Activated T-helper 1 cell treated with anti-CD3 and anti-CD28 coated beads, Interleukin-12 subunit alpha, Interleukin-12 subunit beta, Interleukin-2, Interleukin-4 antibody, amounts not matched to agents 30 ng/mL and 10 ng/mL and 1 ng/mL, durations not matched to agents 14 hours and 24 hours and 36 hours (primary cell): Measurements from ENCODE around the gene BRSK2. TPM values are rescaled to one million over a fixed set of nuclear protein-coding genes. Genes with fewer than 3 reads are reported as not detected.

Source experiments
- DNase-seq: peaks from one replicate; pipeline ENCODE4 v3.0.0; 2021; ENCODE audit warnings: low spot score
- H3K27ac Mint-ChIP-seq: one replicate; pipeline ENCODE4 v1.8.0; 2021; ENCODE audit warnings: mild to moderate bottlenecking, mixed read lengths
- H3K27me3 Mint-ChIP-seq: one replicate; pipeline ENCODE4 v1.8.0; 2022; ENCODE audit warnings: mild to moderate bottlenecking, moderate library complexity, mixed read lengths; ENCODE audit not compliant: insufficient read depth
- H3K36me3 Mint-ChIP-seq: one replicate; pipeline ENCODE4 v1.8.0; 2021; ENCODE audit warnings: low read depth, mixed read lengths
- H3K4me1 Mint-ChIP-seq: one replicate; pipeline ENCODE4 v1.8.0; 2021; ENCODE audit warnings: low read depth, mixed read lengths
- H3K4me3 Mint-ChIP-seq: one replicate; pipeline ENCODE4 v1.8.0; 2021; ENCODE audit warnings: mild to moderate bottlenecking, moderate library complexity, mixed read lengths
- H3K9me3 Mint-ChIP-seq: one replicate; pipeline ENCODE4 v1.8.0; 2021; ENCODE audit warnings: mixed read lengths
- intact Hi-C: fragments of 100-400 bp; cut with micrococcal nuclease; formaldehyde crosslinking; loops from one replicate; pipeline ENCODE4 v1.15.1; 2024
- total RNA-seq: library from RNA; stranded (reverse); gene quantifications from 2 replicates; pipeline ENCODE4 v1.2.3, GENCODE V29; 2022

The BRSK2 gene
- total RNA-seq, 1 donor from 2014 or later, result 0.36 TPM

DNA sequence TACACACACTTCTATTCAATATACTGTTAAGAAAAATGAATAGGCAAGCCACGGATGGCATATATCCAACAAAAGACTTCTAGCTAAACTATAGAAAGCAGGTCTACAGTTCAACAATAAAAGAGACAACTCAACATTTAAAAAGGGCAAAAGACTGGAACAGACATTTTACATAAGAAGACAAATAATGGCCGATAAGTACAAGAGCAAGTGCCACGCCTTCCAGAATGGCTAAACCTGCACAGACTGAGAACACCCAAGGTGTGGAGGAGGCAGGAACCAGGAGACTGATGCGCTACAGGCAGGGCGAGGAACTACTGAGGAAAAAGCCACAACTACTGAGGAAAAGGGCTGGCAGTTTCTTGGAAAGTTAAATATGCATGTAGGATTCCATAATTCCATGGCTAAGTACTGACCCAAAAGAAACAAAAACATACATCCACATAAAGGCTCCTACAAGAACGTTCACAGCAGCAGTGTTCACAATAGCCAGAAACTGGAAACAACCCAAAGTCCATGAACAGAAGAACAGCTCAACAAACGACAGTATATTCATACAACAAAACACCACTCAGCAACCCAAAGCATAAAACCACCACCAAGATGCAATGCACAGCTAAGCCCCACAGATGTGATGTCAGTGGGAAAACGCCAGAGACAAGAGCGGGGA lies 106.5 kb downstream of the BRSK2 start:
- peaks cover 13% of the 10 kb centered on the region for H3K36me3 Mint-ChIP-seq
- DNase-seq, result no peak
- no peak overlapping the region for H3K4me3 Mint-ChIP-seq
- H3K9me3 Mint-ChIP-seq, result no peaks in the 10 kb centered on the region
- H3K27me3 Mint-ChIP-seq, result no peaks in the 10 kb centered on the region
- intact Hi-C loops, result no loop called here
- H3K4me1 Mint-ChIP-seq, result peaks cover 18% of the 10 kb centered on the region
- no peak overlapping the region for H3K27ac Mint-ChIP-seq

- Mint-ChIP-seq H3K9me3 (no peaks in the 10 kb centered on the region), H3K36me3 (peaks cover 14% of the 10 kb centered on the region), H3K4me1 (peaks cover 18% of the 10 kb centered on the region), H3K4me3 (no peak overlapping the region), H3K27ac (no peak overlapping the region), H3K27me3 (no peaks in the 10 kb centered on the region)
- intact Hi-C loops, result no loop called here
- no peak for DNase-seq
Observed at GRCh38 chr11:1496761-1497095, 107.0 kb downstream of the BRSK2 start.

- H3K4me3 Mint-ChIP-seq, result no peak overlapping the region
- no peaks in the 10 kb centered on the region for H3K27me3 Mint-ChIP-seq
- no peak overlapping the region for H3K27ac Mint-ChIP-seq
- no peaks in the 10 kb centered on the region for H3K9me3 Mint-ChIP-seq
- peaks cover 18% of the 10 kb centered on the region for H3K4me1 Mint-ChIP-seq
- intact Hi-C loops, result no loop called here
- no peak for DNase-seq
- peaks cover 16% of the 10 kb centered on the region for H3K36me3 Mint-ChIP-seq
Observed at GRCh38 chr11:1497600-1497999, 107.9 kb downstream of the BRSK2 start.

- H3K4me1 Mint-ChIP-seq, result peaks cover 18% of the 10 kb centered on the region
Observed at GRCh38 chr11:1498262-1498661, 108.5 kb downstream of the BRSK2 start.

DNA sequence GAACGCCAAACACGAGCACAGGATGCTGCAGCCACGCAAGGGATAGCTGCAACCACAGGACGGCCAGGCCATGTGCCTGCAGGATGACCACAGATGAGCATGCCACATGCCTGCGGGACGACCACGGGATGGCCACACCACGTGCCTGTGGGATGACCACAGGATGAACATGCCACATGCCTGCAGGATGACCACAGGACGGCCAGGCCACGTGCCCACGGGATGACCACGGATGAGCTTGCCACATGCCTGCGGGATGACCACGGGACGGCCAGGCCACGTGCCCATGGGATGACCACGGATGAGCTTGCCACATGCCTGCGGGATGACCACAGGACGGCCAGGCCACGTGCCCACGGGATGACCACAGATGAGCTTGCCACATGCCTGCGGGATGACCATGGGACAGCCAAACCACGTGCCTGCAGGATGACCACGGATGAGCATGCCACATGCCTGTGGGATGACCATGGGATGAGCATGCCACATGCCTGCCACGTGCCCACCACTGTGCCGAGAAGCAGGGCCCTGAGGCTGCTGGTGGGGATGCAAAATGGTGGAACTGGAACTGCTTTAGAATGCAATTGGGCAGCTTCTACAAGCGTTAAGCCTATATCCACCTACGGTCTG lies 109.6 kb downstream of the BRSK2 start:
- no peaks in the 10 kb centered on the region for H3K27me3 Mint-ChIP-seq
- no peak overlapping the region for H3K4me3 Mint-ChIP-seq
- intact Hi-C loops, result no loop called here
- peaks cover 16% of the 10 kb centered on the region for H3K36me3 Mint-ChIP-seq
- no peaks in the 10 kb centered on the region for H3K9me3 Mint-ChIP-seq
- DNase-seq, result no peak
- H3K27ac Mint-ChIP-seq, result no peak overlapping the region
- H3K4me1 Mint-ChIP-seq, result peaks cover 18% of the 10 kb centered on the region

More at GRCh38 chr11:1498262-1498661, 108.5 kb downstream of the BRSK2 start:
- Mint-ChIP-seq H3K9me3 (no peaks in the 10 kb centered on the region), H3K36me3 (peaks cover 16% of the 10 kb centered on the region), H3K4me3 (no peak overlapping the region), H3K27me3 (no peaks in the 10 kb centered on the region), H3K27ac (no peak overlapping the region)
- intact Hi-C loops, result no loop called here
- DNase-seq, result no peak

DNA sequence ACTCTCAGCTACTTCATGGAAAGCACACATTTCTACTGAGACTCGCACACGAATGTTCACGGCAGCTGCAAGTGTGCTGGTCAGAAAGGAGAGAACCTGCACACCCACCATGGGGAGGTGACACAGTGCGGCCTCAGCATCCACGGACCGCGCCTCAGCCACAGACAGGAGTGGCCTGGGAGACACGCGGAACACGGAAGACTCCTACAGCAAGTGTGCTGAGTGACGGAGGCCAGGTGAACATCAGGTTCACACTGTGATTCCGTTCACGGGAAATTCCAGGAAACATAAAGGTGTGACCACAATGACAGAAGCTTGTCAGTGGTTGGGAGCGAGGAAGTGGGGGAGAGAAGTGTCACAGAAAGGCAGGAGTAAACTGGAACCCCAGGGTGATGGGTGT lies 110.2 kb downstream of the BRSK2 start:
- Mint-ChIP-seq H3K27ac (no peak overlapping the region), H3K4me3 (no peak overlapping the region), H3K4me1 (peaks cover 18% of the 10 kb centered on the region), H3K36me3 (peaks cover 16% of the 10 kb centered on the region), H3K27me3 (no peaks in the 10 kb centered on the region), H3K9me3 (no peaks in the 10 kb centered on the region)
- DNase-seq, result no peak
- intact Hi-C loops, result no loop called here

DNA sequence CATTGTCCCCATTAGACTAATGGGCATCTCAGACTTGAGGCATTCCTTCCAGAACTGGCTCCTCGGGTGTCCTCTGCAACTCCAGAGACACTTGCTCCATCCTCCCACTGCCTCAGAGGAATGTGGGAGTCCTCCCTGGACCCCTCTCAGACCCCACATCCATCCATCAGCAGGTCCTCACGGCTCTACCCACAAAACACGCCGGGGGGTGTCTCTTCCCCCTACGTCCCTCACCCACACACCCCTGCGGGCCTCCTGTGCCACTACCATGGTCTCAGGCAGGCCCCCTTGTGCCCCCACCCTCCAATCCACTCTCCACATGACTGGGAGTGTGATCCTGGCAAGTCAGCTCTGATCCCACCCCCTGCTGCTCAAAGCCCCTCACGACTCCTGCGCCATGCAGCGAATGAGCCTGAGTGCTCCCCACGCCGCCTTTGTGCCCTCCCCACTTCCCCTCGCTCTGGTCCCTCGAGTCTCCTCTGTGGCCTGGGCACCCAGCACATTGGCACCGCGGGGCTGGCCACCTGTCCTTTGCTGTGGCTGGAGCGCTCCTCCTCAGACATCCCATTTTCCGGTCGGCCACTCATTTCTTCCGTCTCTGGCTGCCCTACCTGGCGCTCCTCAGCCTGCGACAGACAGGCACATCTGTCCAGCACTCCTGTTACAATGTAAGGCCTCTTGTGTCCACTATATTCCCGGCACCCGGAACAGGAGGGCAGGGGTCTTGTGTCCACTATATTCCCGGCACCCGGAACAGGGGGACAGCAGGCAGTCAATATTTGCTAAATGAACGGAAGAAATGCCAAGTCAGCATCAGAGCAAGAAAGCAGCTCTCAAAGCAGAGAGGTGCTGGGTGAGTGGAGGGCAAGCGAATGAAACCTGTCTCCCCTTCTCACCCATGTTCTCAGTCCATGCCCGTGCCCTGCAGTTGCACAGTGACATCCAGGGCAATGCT lies 111.0 kb downstream of the BRSK2 start:
- peaks cover 18% of the 10 kb centered on the region for H3K4me1 Mint-ChIP-seq
- peaks cover 16% of the 10 kb centered on the region for H3K36me3 Mint-ChIP-seq
- H3K27me3 Mint-ChIP-seq, result no peaks in the 10 kb centered on the region
- no peak for DNase-seq
- no peak overlapping the region for H3K4me3 Mint-ChIP-seq
- no peak overlapping the region for H3K27ac Mint-ChIP-seq
- H3K9me3 Mint-ChIP-seq, result no peaks in the 10 kb centered on the region
- intact Hi-C loops, result no loop called here

DNA sequence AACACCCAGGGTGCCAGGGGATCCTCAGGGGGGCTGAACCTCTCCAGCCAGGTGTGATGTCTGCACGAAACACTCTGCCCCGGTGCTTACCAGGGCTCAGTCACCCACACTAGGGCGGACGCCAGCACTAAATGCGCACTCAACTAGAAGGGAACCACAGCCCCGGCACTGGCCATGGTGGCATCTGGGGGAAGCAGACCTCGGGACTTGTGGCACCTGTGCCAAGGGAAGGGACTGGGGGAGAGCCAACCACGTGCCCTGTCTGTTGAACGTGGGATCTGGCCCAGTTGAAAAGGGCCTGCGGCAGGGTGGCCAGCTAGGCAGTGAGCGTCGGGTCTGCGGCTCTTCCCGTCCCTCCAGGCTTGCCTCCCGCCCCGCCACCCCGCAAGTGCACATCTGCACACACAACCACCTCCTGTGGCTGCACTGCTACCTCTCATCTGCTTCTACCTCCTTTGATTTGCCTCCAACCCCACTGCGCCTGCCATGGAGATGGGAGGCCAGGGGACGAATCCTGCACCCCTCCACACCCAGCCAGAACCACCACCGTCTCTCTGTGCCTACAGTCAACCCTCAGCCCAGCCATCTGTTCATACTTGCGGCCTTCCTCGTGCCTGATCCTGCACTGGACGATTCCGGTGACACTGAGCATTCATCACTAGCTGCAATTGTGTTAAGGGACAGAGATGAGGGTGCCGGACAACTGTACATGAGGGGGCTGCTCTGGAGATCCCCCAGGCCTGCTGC lies 111.9 kb downstream of the BRSK2 start:
- Mint-ChIP-seq H3K9me3 (no peaks in the 10 kb centered on the region), H3K27ac (no peak overlapping the region), H3K27me3 (no peaks in the 10 kb centered on the region), H3K4me3 (no peak overlapping the region), H3K36me3 (peaks cover 16% of the 10 kb centered on the region), H3K4me1 (peaks cover 18% of the 10 kb centered on the region)
- no peak for DNase-seq
- intact Hi-C loops, result no loop called here

DNA sequence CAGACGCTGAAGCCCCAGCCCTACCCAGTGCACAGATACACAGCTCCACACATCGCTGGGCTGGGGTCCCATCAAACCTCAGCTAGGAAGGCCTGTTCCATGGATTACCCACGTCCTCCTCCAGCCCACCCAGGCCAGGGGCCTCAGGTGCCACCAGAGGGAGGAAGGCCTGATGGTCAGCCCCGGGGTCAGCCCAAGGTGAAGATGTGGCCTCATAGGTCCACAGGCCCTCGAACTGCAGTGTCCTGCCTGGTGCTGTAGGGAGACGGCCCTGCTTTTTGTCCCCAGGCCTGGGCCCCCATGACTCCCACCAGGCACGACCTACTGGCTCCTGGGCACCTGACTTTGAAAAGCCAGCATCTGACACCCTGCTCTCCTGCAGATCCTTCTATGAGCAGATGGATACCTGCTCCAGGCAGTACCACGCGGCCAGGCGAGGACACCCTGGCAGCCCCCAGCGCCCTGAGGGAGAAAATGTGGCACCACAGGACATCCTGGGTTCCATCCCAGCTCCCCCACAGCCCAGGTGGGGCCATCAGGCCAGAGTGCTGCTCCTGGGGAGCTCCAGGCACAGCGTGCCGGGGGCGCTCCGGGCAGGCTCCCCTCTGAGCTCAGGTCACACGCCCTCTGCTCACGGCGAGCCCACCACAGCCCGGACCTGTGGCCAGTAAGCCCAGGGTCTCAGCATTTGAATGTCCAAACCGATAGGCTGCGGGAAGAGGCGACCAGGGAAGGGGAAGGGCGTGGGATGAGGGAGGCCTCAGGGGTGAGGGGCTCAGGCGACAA lies 112.6 kb downstream of the BRSK2 start:
- DNase-seq, result no peak
- Mint-ChIP-seq H3K9me3 (no peaks in the 10 kb centered on the region), H3K27me3 (no peaks in the 10 kb centered on the region), H3K36me3 (peaks cover 16% of the 10 kb centered on the region), H3K4me1 (peaks cover 10% of the 10 kb centered on the region), H3K4me3 (no peak overlapping the region), H3K27ac (no peak overlapping the region)
- intact Hi-C loops, result no loop called here

DNA sequence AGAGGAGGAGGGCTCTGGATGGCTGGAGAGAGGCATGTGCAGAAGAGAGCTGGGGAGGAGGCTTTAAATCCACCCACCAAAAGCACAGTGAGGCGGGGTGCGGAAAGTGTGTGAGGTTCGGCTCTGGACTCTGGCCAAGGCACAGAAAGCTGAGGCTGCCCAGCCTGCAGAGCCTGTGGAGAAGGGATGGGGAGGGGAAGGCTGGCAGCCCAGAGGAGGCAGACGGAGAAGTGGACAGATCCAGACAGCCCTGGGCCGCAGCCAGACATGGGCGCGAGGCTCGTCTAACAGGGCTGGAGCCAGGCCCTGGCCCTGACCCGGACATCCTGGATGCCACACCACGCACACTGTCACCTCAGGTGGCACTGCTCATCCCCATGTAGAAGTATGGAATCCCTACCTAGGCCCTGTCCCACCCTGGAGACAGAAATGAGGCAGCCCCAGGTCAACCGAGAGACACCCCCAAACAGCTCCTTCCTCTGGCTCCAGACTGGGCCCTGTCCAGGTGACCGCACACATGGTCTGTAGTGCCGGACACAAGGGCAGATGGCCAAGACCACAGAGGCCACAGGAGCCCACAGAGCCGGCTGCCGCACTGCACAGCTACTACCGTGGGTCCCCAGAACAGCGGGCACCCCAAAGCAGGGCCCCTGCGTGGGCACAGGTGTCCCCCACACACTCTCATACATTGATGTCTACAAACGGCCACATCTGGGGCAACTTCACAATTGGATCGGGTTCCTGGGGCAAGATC lies 113.4 kb downstream of the BRSK2 start:
- no peak for DNase-seq
- intact Hi-C loops, result no loop called here
- no peak overlapping the region for H3K27ac Mint-ChIP-seq
- H3K36me3 Mint-ChIP-seq, result peaks cover 16% of the 10 kb centered on the region
- H3K4me1 Mint-ChIP-seq, result peaks cover 4% of the 10 kb centered on the region
- H3K9me3 Mint-ChIP-seq, result no peaks in the 10 kb centered on the region
- H3K4me3 Mint-ChIP-seq, result no peak overlapping the region
- no peaks in the 10 kb centered on the region for H3K27me3 Mint-ChIP-seq

- H3K27me3 Mint-ChIP-seq, result no peaks in the 10 kb centered on the region
- no peaks in the 10 kb centered on the region for H3K9me3 Mint-ChIP-seq
- H3K4me3 Mint-ChIP-seq, result no peak overlapping the region
- H3K36me3 Mint-ChIP-seq, result peaks cover 16% of the 10 kb centered on the region
- no peak overlapping the region for H3K27ac Mint-ChIP-seq
- no peak for DNase-seq
- intact Hi-C loops, result no loop called here
- H3K4me1 Mint-ChIP-seq, result no peaks in the 10 kb centered on the region
Observed at GRCh38 chr11:1503708-1504104, 114.0 kb downstream of the BRSK2 start.
